ENCODE data around the gene SIRT3.

DNA sequence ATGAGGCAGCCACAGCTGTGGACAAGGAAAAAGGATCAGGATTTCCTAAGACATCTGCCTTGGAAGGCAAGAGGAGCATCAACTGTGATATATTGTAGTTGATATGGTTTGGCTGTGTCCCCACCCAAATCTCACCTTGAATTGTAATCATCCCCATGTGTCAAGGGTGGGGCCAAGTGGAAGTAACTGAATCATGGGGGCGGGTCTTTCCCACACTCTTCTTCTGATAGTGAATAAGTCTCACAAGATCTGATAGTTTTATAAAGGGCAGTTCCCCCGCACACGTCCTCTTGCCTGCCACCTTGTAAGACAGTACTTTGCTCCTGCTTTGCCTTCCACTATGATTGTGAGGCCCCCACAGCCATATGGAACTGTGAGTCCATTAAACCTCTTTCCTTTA is 18.4 kb downstream of the SIRT3 start:
- TF ChIP-seq, protein P1, sequence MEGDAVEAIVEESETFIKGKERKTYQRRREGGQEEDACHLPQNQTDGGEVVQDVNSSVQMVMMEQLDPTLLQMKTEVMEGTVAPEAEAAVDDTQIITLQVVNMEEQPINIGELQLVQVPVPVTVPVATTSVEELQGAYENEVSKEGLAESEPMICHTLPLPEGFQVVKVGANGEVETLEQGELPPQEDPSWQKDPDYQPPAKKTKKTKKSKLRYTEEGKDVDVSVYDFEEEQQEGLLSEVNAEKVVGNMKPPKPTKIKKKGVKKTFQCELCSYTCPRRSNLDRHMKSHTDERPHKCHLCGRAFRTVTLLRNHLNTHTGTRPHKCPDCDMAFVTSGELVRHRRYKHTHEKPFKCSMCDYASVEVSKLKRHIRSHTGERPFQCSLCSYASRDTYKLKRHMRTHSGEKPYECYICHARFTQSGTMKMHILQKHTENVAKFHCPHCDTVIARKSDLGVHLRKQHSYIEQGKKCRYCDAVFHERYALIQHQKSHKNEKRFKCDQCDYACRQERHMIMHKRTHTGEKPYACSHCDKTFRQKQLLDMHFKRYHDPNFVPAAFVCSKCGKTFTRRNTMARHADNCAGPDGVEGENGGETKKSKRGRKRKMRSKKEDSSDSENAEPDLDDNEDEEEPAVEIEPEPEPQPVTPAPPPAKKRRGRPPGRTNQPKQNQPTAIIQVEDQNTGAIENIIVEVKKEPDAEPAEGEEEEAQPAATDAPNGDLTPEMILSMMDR (IDR thresholded peaks at IDR 0.05) = no peak
- TF ChIP-seq ZFX (IDR thresholded peaks at IDR 0.05; ENCODE audit: borderline replicate concordance) = no peak
